ENCODE results near the gene INHBB. TPM values are rescaled to one million over a fixed set of nuclear protein-coding genes. Genes with fewer than 3 reads are reported as not detected.
A peak's percentile ranks its signal among the peaks of the same experiment; 100 is the strongest.
"Not testable (repeated sequence)": the region's sequence is repeated elsewhere in the genome, so short reads cannot be mapped to it uniquely, and the experiment has no call there.

The INHBB gene
- total RNA-seq, 2 experiments from 2014 or later: not detected

GRCh38 chr2:120310841-120311240, 35.1 kb upstream of the INHBB start:
- H3K27ac Mint-ChIP-seq; H3K36me3 Mint-ChIP-seq; H3K9me3 Mint-ChIP-seq (ENCODE audit: low read depth); H3K4me3 Mint-ChIP-seq; ATAC-seq; H3K27me3 Mint-ChIP-seq; DNase-seq: not testable (repeated sequence)
- peaks cover 33% of the 10 kb centered on the region for H3K4me1 Mint-ChIP-seq
- CTCF ChIA-PET: interaction anchor here (1.0 to 7.0 kb wide), 4 partner anchors 58 to 134 kb away, joined by 3 to 93 read pairs (median 27); partner anchors contain the start of gene RALB

GRCh38 chr2:120312076-120312475, 33.9 kb upstream of the INHBB start:
- peaks cover 31% of the 10 kb centered on the region for H3K4me1 Mint-ChIP-seq
- CTCF ChIA-PET: interaction anchor here (0.9 to 7.0 kb wide), 22 partner anchors 9 to 369 kb away, joined by 3 to 93 read pairs (median 7); partner anchors contain the start of gene RALB
- no peak for DNase-seq
- H3K9me3 Mint-ChIP-seq (ENCODE audit: low read depth): no peaks in the 10 kb centered on the region
- H3K27me3 Mint-ChIP-seq: peaks cover 5% of the 10 kb centered on the region
- no peak overlapping the region for H3K4me3 Mint-ChIP-seq
- no peak overlapping the region for H3K27ac Mint-ChIP-seq
- no peak for ATAC-seq
- no peaks in the 10 kb centered on the region for H3K36me3 Mint-ChIP-seq

- Mint-ChIP-seq H3K27ac (peak overlapping the region; percentile 73), H3K27me3 (peaks cover 5% of the 10 kb centered on the region)
- CTCF ChIA-PET: interaction anchor here (0.6 to 7.0 kb wide), 44 partner anchors 8 to 610 kb away, joined by 3 to 93 read pairs (median 6); partner anchors contain the start of genes PTPN4, RALB and TMEM185B
Observed at GRCh38 chr2:120312860-120313694, 32.9 kb upstream of the INHBB start.

DNA sequence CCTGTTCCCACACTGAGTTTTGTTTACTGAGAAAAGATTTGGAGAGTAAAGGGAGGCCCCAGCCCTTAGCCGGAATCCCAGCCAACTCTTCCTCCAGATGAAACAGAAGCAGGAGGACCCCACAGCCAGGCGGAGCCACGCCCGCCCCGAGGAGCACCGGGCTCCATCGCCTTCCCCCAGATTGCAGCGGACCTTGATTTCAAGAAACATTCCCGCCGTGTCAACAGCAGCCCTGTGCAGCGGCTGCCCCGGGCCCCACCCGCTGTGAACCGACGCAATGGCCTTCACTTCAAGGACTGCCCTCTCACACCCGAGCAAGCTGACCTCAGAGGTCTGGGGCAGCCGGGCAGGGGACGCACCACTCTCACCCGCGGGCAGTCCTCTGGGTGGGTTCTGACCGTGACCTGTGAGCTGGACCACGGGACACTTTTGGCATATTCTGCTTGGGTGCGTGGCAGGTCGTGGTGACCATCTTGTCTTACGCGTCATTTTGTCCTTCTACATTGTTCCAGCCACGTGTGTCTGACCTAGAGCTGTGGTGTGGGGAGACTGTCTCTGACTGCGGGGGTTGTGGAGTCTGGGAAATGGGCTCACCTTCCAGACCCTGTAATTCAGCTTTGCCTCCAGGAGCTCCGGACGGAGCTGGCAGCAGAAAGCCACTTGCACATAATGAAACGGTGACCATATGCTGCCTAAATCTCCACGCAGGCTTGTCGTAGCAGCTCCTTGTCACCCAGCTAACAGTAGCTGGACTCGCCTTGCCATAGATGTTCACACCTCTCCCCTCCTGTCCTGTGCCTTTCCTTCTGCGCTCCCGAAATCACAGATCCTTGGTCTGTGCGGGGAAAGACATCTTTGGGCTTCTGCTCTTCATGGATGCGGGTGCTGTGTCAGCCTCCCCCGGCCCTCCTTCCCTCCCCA, 32.0 kb upstream of the INHBB start:
- DNase-seq (no peak), ATAC-seq (no peak)
- Mint-ChIP-seq H3K9me3 (ENCODE audit: low read depth) (no peaks in the 10 kb centered on the region), H3K36me3 (no peaks in the 10 kb centered on the region), H3K4me3 (peak overlapping the region; percentile 74), H3K27ac (no peak overlapping the region), H3K27me3 (peaks cover 5% of the 10 kb centered on the region), H3K4me1 (peaks cover 31% of the 10 kb centered on the region)
- CTCF ChIA-PET: interaction anchor here (0.9 to 7.0 kb wide), 45 partner anchors 7 to 611 kb away, joined by 3 to 93 read pairs (median 6); partner anchors contain the start of genes PTPN4, RALB and TMEM185B

More at GRCh38 chr2:120312860-120313694, 32.9 kb upstream of the INHBB start:
- Mint-ChIP-seq H3K4me3 (peak overlapping the region; percentile 74), H3K36me3 (no peaks in the 10 kb centered on the region), H3K9me3 (ENCODE audit: low read depth) (no peaks in the 10 kb centered on the region), H3K4me1 (peaks cover 31% of the 10 kb centered on the region)
- ATAC-seq (peak; percentile 85), DNase-seq (peak; percentile 84)

- DNase-seq (no peak), ATAC-seq (peak; percentile 48)
- H3K27ac Mint-ChIP-seq: no peak overlapping the region
- peaks cover 31% of the 10 kb centered on the region for H3K4me1 Mint-ChIP-seq
- H3K4me3 Mint-ChIP-seq: no peak overlapping the region
- H3K9me3 Mint-ChIP-seq (ENCODE audit: low read depth): no peaks in the 10 kb centered on the region
- CTCF ChIA-PET: interaction anchor here (0.9 to 7.0 kb wide), 15 partner anchors 9 to 205 kb away, joined by 3 to 93 read pairs (median 8); partner anchors contain the start of genes RALB and TMEM185B
- peaks cover 5% of the 10 kb centered on the region for H3K27me3 Mint-ChIP-seq
- no peaks in the 10 kb centered on the region for H3K36me3 Mint-ChIP-seq
Observed at GRCh38 chr2:120314690-120315366, 31.1 kb upstream of the INHBB start.

GRCh38 chr2:120315367-120316033, 30.4 kb upstream of the INHBB start:
- ATAC-seq (no peak), DNase-seq (no peak)
- H3K4me3 Mint-ChIP-seq: no peak overlapping the region
- no peaks in the 10 kb centered on the region for H3K36me3 Mint-ChIP-seq
- H3K4me1 Mint-ChIP-seq: peaks cover 27% of the 10 kb centered on the region
- H3K9me3 Mint-ChIP-seq (ENCODE audit: low read depth): no peaks in the 10 kb centered on the region
- peaks cover 5% of the 10 kb centered on the region for H3K27me3 Mint-ChIP-seq
- no peak overlapping the region for H3K27ac Mint-ChIP-seq
- CTCF ChIA-PET: interaction anchor here (1.5 to 1.6 kb wide), 3 partner anchors 8 to 206 kb away, joined by 3 to 11 read pairs (median 10); no protein-coding TSS in a partner anchor

- Mint-ChIP-seq H3K4me3 (no peak overlapping the region), H3K27ac (no peak overlapping the region), H3K4me1 (peaks cover 26% of the 10 kb centered on the region), H3K27me3 (peaks cover 8% of the 10 kb centered on the region), H3K36me3 (no peaks in the 10 kb centered on the region), H3K9me3 (ENCODE audit: low read depth) (no peaks in the 10 kb centered on the region)
- CTCF ChIA-PET: no interaction called here
- ATAC-seq (no peak), DNase-seq (no peak)
Observed at GRCh38 chr2:120316071-120316470, 29.9 kb upstream of the INHBB start.

DNA sequence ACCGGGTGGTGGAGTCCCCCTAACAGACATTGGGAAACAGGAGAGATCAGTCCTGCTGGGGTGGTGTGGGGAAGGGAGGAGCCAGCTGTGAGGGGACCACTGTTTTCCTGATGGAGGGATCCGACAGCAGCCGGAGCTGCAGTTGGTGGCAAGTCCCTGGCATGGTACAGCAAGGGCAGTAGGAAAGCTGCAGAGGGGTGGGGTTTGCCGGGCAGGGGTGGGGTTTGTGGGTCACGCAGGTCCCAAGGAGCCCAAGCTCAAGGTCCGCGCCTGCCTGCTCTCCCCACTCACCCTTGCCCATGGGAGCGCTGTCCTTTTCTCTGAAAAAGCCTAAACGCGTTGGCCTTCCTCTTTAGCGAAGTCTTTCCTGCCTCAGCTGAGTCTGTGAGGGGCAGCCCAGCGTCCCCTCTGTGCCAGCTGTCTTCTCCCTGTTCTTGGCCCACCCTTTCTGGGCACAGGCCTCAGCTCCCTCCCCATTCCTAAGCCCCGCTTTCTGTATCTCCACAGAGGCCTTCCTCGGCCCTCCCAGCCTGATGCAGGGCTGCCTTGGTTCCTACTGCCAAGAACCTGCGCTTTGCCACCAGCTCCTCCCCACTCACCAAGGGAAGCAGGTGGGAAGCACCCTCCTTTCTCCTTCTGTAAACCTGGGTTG, 29.3 kb upstream of the INHBB start:
- H3K27me3 Mint-ChIP-seq: peaks cover 8% of the 10 kb centered on the region
- ATAC-seq: no peak
- CTCF ChIA-PET: interaction anchor here (1.2 kb wide), 1 partner anchor 27 kb away, joined by 3 read pairs; no protein-coding TSS in a partner anchor

GRCh38 chr2:120317180-120317533, 28.8 kb upstream of the INHBB start:
- DNase-seq: no peak
- Mint-ChIP-seq H3K36me3 (no peaks in the 10 kb centered on the region), H3K27me3 (peaks cover 8% of the 10 kb centered on the region), H3K4me1 (peaks cover 30% of the 10 kb centered on the region), H3K4me3 (no peak overlapping the region), H3K9me3 (ENCODE audit: low read depth) (no peaks in the 10 kb centered on the region), H3K27ac (no peak overlapping the region)
- no peak for ATAC-seq
- CTCF ChIA-PET: interaction anchor here (1.2 kb wide), 1 partner anchor 26 kb away, joined by 3 read pairs; no protein-coding TSS in a partner anchor

More for the DNA sequence above, 29.3 kb upstream of the INHBB start:
- Mint-ChIP-seq H3K4me3 (no peak overlapping the region), H3K27ac (no peak overlapping the region), H3K4me1 (peaks cover 26% of the 10 kb centered on the region), H3K9me3 (ENCODE audit: low read depth) (no peaks in the 10 kb centered on the region), H3K36me3 (no peaks in the 10 kb centered on the region)
- DNase-seq: no peak

DNA sequence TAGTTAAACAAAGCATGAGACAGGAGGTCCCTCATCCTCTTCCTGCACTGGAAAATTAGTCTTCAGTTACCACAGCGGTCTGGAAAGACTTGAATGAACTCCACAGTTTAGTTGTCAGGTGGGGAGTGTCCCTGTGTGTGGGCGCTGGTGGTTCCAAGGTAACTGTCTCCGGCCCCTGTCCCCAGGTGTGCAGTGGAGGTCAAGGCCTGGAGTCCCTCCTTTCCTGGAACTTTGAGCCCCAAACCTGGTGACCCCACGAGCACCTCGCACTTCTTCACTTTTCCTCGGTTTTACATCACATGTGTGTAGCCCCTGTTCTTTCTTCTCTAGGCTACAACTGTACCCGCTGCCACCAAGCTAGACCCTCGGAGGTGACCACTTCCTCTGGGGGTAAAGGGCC, 28.0 kb upstream of the INHBB start:
- CTCF ChIA-PET: interaction anchor here (1.2 kb wide), 1 partner anchor 25 kb away, joined by 3 read pairs; no protein-coding TSS in a partner anchor
- H3K4me3 Mint-ChIP-seq: no peak overlapping the region
- no peaks in the 10 kb centered on the region for H3K9me3 Mint-ChIP-seq (ENCODE audit: low read depth)
- H3K27ac Mint-ChIP-seq: no peak overlapping the region
- no peak for DNase-seq
- peaks cover 26% of the 10 kb centered on the region for H3K4me1 Mint-ChIP-seq
- H3K36me3 Mint-ChIP-seq: no peaks in the 10 kb centered on the region
- no peak for ATAC-seq
- H3K27me3 Mint-ChIP-seq: peaks cover 8% of the 10 kb centered on the region

GRCh38 chr2:120318626-120319025, 27.3 kb upstream of the INHBB start:
- H3K4me3 Mint-ChIP-seq: no peak overlapping the region
- H3K27ac Mint-ChIP-seq: no peak overlapping the region
- peaks cover 8% of the 10 kb centered on the region for H3K27me3 Mint-ChIP-seq
- H3K4me1 Mint-ChIP-seq: peaks cover 19% of the 10 kb centered on the region
- DNase-seq (no peak), ATAC-seq (no peak)
- CTCF ChIA-PET: no interaction called here
- H3K9me3 Mint-ChIP-seq (ENCODE audit: low read depth): no peaks in the 10 kb centered on the region
- H3K36me3 Mint-ChIP-seq: no peaks in the 10 kb centered on the region

- Mint-ChIP-seq H3K27ac (no peak overlapping the region), H3K4me1 (peaks cover 15% of the 10 kb centered on the region), H3K27me3 (peaks cover 6% of the 10 kb centered on the region), H3K9me3 (ENCODE audit: low read depth) (no peaks in the 10 kb centered on the region), H3K4me3 (no peak overlapping the region), H3K36me3 (no peaks in the 10 kb centered on the region)
- no peak for DNase-seq
- ATAC-seq: no peak
- CTCF ChIA-PET: no interaction called here
Observed at GRCh38 chr2:120319123-120319522, 26.8 kb upstream of the INHBB start.

All from activated CD8-positive, alpha-beta memory T cell treated with anti-CD3 and anti-CD28 coated beads, Interleukin-2, amount 10 ng/mL, durations not matched to agents 7 days and 5 days (primary cell).